Measurements from ENCODE around the gene STH.

The STH gene

GRCh38 chr17:45969726-45970125 is 29.3 kb upstream of the STH start:
- ChIA-PET CTCF (interaction anchor here (0.6 to 0.8 kb wide), 3 partner anchors 20 to 157 kb away, joined by 3 to 4 read pairs (median 3); no protein-coding TSS in a partner anchor), POLR2A (no interaction called here)
- peak; percentile 45; the same call in 1 of the 2 replicates for TF ChIP-seq ZNF521 (tag by site-specific recombination; IDR thresholded peaks at IDR 0.05)
- TF ChIP-seq ZNF580 (tag by site-specific recombination; IDR thresholded peaks at IDR 0.05) = no peak
- TF ChIP-seq ZNF202 (tag by site-specific recombination; IDR thresholded peaks at IDR 0.05; ENCODE audit: borderline replicate concordance) = no peak
- TF ChIP-seq KLF16 (tag by site-specific recombination; IDR thresholded peaks at IDR 0.05) = no peak
- TF ChIP-seq ZNF768 (tag by site-specific recombination; IDR thresholded peaks at IDR 0.05) = no peak
- TF ChIP-seq ZNF366 (tag by site-specific recombination; conservative IDR thresholded peaks at IDR 0.05) = peak; percentile 97
- TF ChIP-seq ZBTB17 (tag by site-specific recombination; IDR thresholded peaks at IDR 0.05) = peak; percentile 98
- TF ChIP-seq ZNF335 (tag by site-specific recombination; conservative IDR thresholded peaks at IDR 0.05) = no peak
- no peak for TF ChIP-seq ZNF692 (tag by site-specific recombination; IDR thresholded peaks at IDR 0.05)
- no peak for TF ChIP-seq ZBTB1 (tag by site-specific recombination; IDR thresholded peaks at IDR 0.05)
- no peak for TF ChIP-seq ZNF416 (tag by site-specific recombination; IDR thresholded peaks at IDR 0.05)
- Histone ChIP-seq H3K9me3 (ENCODE audit: control insufficient read depth, insufficient read depth, low read depth, low read length) (no peaks in the 10 kb centered on the region), H3K36me3 (ENCODE audit: control insufficient read depth in 2 of 2, insufficient read depth in 1 of 2, low read length in 2 of 2) (no peaks in the 10 kb centered on the region), H3K4me1 (ENCODE audit: control insufficient read depth, insufficient read depth, low read length) (no peaks in the 10 kb centered on the region), H3K4me3 (ENCODE audit: low read depth, low read length) (no peak overlapping the region), H3K27ac (ENCODE audit: extremely low read depth, low read depth, low read length) (no peak overlapping the region)

- Histone ChIP-seq H3K4me1 (ENCODE audit: control insufficient read depth, insufficient read depth, low read length) (no peaks in the 10 kb centered on the region), H3K9me3 (ENCODE audit: control insufficient read depth, insufficient read depth, low read depth, low read length) (no peaks in the 10 kb centered on the region), H3K36me3 (ENCODE audit: control insufficient read depth in 2 of 2, insufficient read depth in 1 of 2, low read length in 2 of 2) (no peaks in the 10 kb centered on the region), H3K27ac (ENCODE audit: extremely low read depth, low read depth, low read length) (no peak overlapping the region), H3K4me3 (ENCODE audit: low read depth, low read length) (no peak overlapping the region)
- POLR2A ChIA-PET = no interaction called here
- no peak for TF ChIP-seq ZNF785 (tag by site-specific recombination; IDR thresholded peaks at IDR 0.05)
- TF ChIP-seq ZNF404 (tag by site-specific recombination; IDR thresholded peaks at IDR 0.05) = no peak
- no peak for TF ChIP-seq ZNF768 (tag by site-specific recombination; IDR thresholded peaks at IDR 0.05)
- no peak for TF ChIP-seq ZNF707 (tag by site-specific recombination; IDR thresholded peaks at IDR 0.05)
- TF ChIP-seq ZNF677 (tag by site-specific recombination; IDR thresholded peaks at IDR 0.05) = no peak
- no peak for TF ChIP-seq SP2 (tag by site-specific recombination; IDR thresholded peaks at IDR 0.05)
- TF ChIP-seq ZNF692 (tag by site-specific recombination; IDR thresholded peaks at IDR 0.05) = no peak
- no peak for TF ChIP-seq ZNF366 (tag by site-specific recombination; conservative IDR thresholded peaks at IDR 0.05)
- TF ChIP-seq ZNF354C (tag by site-specific recombination; IDR thresholded peaks at IDR 0.05; ENCODE audit: borderline replicate concordance, low read depth) = no peak
- no peak for TF ChIP-seq PRDM6 (tag by site-specific recombination; IDR thresholded peaks at IDR 0.05)
- no peak for TF ChIP-seq ZNF335 (tag by site-specific recombination; conservative IDR thresholded peaks at IDR 0.05)
- TF ChIP-seq ZFP3 (tag by site-specific recombination; IDR thresholded peaks at IDR 0.05; ENCODE audit: low read depth) = no peak
- TF ChIP-seq REPIN1 (tag by site-specific recombination; IDR thresholded peaks at IDR 0.05; ENCODE audit: low read depth) = no peak
- TF ChIP-seq ZNF488 (tag by site-specific recombination; IDR thresholded peaks at IDR 0.05) = no peak
- no peak for TF ChIP-seq ZBTB48 (tag by site-specific recombination; IDR thresholded peaks at IDR 0.05)
- TF ChIP-seq ZNF23 (tag by site-specific recombination; IDR thresholded peaks at IDR 0.05; ENCODE audit: borderline replicate concordance) = no peak
- TF ChIP-seq ZNF184 (tag by site-specific recombination; IDR thresholded peaks at IDR 0.05) = no peak
- no peak for TF ChIP-seq ZNF48 (tag by site-specific recombination; IDR thresholded peaks at IDR 0.05)
- CTCF ChIA-PET = interaction anchor here (1.0 to 1.8 kb wide), 2 partner anchors 9 to 22 kb away, joined by 5 to 10 read pairs; no protein-coding TSS in a partner anchor
These were observed 28.4 kb upstream of the STH start for GRCh38 chr17:45970659-45971058.

All from HEK293 (cell line).